HG02884 (cell line): ENCODE results near the gene NT5C1A.

ENCODE experiments used
- ATAC-seq: cut with Tn5 transposase; IDR thresholded peaks from one replicate; pipeline ENCODE4 v1.9.1; 2021; ENCODE audit warnings: mild to moderate bottlenecking, moderate library complexity; ENCODE audit not compliant: unreplicated experiment

The NT5C1A gene

DNA sequence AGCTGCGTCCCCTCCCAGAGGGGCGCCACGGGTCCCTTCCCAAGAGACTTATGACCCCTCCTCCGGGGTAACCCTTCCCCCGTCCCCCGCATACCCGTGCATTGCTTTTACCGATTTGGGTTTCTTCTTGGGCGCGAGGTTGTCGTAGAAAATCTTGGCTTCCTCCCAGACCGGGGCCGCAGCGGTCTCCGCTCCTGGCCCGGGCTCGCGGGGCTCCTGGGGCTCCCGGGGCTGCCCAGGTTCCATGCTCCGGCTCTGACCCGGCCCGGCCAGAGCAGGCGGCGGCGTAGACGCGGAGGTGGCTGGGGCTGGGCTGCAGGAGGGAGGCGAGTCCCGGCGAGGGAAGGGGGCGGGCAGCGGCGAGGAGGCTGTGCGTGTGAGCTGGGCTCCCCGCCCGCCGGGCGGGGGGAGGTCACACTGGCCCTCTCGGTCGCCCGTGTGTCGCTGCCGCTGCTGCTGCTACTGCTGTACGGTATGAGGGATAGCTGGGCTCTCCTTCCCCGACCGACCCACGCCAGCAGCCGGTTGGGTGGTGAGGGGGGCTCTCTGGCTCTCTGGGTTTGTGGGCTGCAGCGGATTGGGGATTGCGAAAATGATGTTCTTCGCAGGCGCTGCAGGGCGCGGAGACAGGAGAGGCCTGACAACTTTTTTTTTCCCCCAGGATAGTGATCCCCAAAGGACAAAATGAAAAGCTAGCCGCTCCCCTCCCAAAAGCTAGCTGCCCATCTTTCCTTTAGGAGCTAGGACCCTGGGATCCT is at the start of gene NT5C1A:
Gene NT5C1A, minus strand, starts transcription at position 315 of the 758 bp plus-strand sequence. Its CDS starts 69 bp downstream, at position 246.
- ATAC-seq: no peak

DNA sequence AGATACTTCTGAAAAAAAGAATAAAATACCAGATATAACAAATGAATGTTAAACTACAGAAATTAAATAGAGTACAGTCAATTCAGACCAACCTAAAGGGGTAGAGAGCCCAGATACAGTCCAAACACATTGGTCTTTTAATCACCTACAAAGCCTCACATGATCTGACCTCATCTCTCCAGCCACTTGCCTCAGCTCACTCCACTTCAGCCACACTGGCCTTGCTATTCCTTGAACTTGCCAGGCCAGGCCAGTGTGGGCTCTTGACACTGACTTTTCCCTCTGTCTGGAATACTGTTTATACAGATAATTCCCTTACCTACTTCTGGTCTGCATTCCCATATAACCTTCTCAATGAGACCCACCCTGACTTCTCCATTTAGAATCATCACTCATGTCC is 49.8 kb upstream of the NT5C1A start:
- no peak for ATAC-seq

DNA sequence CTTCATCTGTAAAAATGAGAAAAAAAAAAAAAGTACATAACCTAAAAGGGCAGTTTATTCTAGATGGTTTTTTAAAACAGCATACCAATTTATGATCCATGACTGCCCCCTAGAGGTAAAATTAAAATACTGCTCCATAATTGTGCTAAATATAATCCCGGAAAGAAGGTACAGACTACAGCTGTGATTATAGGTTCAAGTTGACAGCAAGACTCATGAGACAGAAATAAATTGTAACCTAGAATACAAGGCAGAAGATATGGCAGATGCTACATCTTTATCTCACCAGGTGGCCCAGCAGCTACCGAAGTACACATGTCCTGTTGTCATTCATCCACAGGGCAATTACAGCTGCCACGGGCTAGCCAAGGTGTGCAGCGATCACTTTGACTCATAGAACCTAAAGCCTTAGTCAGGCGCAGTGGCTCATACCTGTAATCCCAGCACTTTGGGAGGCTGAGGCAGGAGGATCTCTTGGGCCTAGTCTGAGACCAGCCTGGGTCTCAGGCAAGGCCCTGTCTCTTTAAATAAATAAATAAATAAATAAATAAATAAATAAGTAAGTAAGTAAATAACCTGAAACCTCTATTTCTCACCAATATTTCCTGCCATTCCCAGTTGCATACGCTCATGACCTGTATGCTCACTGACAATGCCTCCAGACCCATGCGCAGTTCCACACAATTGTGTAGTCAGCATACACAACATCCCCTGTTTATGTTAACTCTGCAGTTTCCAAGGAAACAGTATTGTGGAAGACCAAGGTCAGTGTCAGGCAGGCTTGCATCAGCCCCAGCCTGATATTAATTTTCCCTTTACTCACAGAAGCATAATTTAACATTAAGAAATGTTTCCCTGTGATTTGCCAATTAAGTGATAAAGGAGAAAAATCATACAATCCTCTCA is 48.4 kb upstream of the NT5C1A start:
- no peak for ATAC-seq

DNA sequence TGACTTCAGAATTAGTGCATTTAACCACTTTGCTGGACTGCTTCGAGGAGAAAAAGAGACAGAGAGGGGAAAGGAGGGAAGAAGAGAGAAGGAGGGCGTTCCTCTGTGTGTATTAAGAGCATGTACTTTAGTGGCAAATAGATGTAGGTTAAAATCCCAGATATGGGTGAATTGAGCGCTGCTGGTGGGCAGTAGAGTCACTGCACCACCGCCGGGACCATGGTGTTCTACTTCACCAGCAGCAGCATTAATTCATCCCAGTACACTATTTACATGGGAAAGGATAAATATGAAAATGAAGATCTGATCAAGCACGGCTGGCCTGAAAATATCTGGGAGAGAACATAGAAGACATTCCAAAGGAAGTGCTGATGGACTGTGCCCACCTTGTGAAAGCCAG is 45.9 kb upstream of the NT5C1A start:
- ATAC-seq: no peak

GRCh38 chr1:39713557-39713956 is 41.6 kb upstream of the NT5C1A start:
- ATAC-seq: no peak

GRCh38 chr1:39711966-39712340 is 40.0 kb upstream of the NT5C1A start:
- ATAC-seq: no peak

DNA sequence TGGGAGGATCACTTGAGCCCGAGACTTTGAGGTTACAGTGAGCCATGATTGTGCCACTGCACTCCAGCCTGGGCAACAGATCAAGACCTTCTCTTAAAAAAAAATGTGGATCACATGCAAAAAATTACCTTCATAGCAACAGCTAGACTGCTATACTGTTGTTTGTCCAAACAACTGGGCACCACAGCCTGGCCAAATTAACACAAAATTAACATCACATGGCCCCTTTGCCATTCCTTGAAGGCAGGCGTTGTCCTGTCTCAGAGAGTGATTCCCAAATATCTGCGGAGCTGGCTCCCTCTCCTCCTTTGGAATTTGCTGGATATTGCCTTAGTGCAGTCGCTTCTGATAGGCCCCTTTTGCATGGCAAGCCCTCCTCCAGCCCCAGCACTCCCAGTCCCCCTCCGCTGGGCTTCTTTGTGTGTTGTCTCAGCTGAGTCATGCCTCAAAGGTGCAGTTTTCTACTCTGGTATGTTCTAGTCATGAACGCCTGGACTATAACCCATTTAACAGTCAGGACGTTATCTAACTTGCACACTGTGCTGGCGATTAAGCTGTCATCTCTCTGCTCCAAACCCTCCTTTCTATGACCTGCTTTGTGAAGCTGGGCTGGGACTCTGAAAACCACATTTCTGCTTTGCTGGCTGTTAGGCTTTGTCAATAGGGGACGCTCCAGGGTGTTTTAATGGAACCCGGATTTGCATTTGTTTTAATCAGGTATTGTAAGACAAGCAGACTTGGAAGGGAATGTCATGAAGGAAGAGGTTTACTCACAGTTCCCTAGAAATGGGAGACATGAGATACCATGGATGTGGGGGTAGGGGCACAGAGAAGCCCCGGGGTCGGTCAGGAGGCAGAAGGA is 39.4 kb upstream of the NT5C1A start:
- ATAC-seq: no peak

- ATAC-seq: no peak
Measured at GRCh38 chr1:39707506-39707905, 35.6 kb upstream of the NT5C1A start.

GRCh38 chr1:39704757-39705156 is 32.9 kb upstream of the NT5C1A start:
- no peak for ATAC-seq

GRCh38 chr1:39701049-39701439 is 29.1 kb upstream of the NT5C1A start:
- ATAC-seq: no peak

DNA sequence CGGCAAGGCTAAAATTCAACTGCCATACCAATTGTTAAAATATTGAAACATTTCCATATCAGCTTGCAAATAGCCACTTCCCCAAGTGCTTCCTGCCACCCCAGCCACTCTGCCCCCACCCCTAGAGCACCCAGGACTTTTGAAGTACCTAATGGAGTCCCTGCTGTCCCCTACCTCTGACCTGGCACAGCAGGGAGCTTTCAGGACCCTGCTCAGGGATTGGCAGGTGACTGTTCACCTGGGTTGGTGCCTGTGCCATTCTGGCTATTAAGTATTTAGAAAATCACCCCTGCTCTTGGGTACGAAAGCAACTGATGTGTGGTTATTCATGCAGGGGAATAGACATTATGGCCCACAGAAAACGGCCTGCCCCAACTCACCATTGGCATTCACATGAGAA is 28.4 kb upstream of the NT5C1A start:
- no peak for ATAC-seq

DNA sequence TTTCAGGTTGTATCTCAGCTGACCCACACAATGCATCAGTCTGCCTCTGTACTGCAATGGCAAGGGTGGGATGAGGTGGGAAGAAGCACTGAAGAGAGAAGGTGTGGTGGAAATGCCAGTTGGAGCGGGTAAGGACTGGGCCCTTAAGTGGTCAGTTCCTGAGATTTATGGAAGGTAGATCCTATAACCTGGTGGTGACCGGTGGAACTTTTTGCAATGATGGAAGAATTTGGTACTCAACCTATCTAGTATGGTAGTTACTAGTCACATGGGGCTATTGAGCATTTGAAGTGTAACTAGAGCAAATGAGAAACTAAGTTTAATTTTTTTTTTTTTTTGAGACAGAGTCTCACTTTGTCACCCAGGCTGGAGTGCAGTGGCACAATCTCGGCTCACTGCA is 27.5 kb upstream of the NT5C1A start:
- ATAC-seq: no peak

DNA sequence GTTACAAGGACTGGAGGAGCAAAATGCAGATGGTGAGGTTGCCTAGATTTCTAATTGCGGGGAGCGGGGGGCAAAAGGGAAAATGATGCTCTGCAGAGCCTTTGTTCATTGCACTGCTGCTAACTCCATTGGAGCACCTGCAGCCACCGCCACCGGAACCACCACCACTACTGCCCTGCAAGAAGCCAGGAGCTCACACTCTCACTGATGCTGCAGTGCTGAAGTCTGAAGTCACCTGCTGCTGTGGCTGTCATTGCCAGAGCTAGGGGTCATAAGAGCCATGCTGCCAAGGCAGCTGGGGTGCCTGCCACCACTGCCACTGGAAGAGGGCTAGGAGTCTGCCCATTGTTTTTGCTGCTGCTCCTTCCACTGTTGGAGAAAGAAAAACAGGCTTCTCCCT is 26.7 kb upstream of the NT5C1A start:
- no peak for ATAC-seq

DNA sequence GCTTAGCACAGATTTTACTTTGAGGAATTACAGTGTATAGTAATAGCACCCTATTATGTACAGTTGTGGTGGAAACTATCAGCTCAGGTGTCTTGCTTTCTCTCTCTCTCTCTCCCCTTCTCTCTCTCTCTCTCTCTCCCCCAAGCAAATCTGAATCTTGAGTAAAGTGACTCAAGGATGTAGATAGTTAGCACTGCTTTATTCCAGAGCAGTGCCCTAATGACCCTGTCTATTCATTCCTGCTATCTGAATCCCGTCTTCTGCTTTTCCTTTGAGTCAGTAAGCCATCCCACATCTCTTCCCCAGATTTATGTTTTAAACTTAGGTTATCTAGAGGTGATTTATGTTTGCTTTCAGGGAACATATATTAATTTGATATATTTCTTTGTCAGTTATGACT is 24.5 kb upstream of the NT5C1A start:
- ATAC-seq: no peak

DNA sequence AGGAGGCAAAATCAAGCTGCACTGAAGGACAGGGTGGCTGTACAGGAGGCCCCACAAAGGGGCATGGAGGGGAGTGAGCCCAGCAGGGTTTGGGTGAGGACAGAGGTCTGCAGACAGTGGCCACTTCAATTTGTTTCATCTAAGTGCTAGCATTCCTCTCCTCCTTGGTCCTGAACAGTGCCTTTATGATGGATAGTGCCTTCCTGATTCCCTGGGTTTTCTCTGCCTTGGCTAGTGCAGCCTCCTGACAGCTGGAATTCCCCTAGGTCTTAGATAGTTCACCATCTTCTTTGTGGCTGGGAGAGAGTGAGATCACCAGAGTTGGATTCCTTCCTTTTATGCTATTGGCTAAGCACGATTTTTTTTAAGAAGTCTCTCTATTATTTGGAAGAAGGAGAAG is 23.1 kb upstream of the NT5C1A start:
- ATAC-seq: no peak

DNA sequence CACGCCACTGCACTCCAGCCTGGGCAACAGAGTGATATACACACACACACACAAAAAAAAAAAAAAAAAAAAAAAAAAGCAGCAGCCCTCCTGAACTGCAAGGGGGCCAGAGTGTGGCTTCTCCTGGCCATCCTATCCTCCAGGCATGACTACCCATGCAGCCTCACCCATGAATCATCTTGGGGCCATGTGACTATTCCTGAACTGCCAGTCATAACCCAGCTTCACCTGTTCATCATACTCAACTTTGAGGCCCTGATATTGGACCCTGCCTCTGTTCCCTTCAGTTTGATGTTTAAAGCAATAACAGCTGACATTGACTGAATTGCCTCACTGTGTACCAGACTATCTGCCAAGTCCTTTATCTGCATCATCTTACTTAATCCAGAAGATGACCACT is 22.1 kb upstream of the NT5C1A start:
- ATAC-seq: no peak

DNA sequence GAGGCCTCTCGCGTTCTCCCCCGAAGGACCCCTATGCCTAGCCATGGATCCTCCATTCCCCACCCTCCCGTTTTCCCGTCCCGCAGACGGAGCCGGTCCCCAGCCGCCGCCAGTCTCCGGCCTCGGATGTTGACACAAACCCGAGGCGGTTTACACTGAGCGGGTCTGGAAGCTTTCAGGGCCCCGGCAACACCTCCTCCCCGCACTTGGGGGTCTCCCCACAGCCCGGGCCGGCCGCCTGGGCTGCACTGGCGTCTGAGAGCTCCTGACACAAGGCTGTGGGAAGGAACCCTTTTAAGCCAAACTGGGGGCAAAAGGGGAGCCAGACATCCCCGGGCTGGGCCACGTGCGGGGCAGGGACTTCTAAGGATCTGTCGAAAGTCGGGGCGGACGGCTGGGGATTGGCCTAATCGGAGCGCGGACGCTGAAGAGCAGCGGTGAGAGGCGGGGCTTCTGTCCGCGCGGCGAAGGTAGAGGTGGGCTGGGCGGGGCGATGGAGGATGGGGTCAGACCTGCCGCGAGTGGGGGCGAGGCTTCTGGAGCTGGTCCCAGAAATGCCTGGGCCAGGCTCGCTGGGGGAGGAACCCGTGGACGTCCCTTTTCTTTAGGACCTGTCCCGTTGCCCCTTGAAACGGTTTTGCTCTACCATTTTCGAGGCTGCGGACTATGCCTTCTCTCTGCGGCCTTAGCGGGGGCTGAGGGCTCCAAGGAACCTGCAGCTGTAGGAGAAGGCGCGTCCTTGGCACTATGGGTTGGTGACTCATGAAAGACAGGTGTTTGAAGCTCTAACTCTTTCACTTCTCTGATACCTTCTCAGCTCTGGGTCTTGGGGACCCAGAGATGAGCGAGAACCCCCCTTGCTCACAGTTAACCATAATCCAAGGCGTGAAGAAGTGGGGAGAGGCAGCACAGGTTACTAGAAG is 20.5 kb upstream of the NT5C1A start:
- ATAC-seq: no peak

DNA sequence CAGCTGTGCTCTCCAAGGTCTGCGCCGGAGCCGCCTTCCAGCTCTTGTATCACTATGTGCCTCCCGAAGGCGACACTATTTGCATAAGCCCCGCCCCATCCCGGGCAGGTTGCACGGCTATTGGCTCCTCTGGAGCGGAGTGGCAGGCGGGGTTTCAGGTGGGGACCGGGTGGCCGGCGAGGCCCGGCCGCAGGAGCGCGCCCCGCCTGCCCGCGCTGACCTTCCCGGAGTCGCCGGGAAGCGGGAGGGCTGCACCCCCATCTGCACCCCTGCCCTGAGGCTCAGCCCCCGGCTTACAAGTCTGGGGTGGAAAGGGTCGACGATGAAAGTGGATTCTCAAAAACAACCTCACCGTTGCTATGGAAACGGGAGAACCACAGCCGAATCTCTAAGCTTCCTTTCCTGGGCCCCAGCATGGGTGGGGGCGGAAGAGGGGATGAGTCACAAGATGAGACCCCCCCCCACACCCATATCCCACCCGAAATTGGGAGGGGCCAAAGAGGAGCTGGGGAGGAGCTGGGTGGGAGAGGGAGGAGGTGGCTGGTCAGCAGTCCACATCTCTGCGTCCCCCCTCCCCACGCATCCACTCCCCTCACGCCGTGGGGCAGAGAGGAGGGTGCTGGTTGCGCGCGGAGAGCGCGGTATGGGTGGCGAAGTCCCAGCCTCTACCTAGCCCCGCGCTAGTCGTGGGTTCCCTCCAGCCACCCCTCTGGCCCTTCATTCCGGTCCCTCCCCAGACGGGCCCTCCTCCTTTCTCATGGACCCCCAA is 19.7 kb upstream of the NT5C1A start, which contains the start of gene HPCAL4:
Gene HPCAL4, minus strand, starts transcription at position 51 of the 769 bp plus-strand sequence. CDS start 6,830 bp downstream, outside the sequence.
- ATAC-seq: peak; percentile 86

DNA sequence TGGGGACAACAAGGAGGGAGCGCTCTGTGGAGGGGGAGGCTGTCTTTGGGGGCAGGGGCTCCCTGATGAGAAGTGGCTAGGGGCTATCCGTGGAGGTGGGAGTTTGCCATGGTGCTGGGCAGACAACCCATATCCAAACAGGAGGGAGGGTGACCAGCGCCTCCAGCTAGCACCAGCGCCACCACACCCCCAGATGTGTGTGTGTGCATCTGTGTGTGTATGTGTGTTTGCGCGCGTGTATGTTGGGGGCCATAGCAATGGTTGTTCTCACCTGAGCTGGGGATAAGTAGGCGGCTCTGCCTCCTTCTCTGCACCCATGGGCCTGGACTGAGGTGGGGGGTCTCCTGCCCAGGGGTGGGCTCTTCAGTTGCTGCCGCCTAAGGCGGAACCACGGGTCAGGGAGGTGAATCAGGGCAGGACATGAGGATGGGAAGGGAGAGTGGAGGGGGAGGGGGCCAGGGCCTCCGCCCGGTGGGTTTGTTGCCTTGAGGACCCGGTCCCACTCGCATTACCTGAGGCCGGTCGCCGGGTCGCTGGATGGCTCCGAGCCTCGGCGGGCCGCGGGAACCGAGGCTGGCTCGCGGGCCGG is 19.0 kb upstream of the NT5C1A start:
- ATAC-seq: no peak
